Measurements from ENCODE around the gene TAC3. TPM values are rescaled to one million over a fixed set of nuclear protein-coding genes. Genes with fewer than 3 reads are reported as not detected.
A peak's percentile ranks its signal among the peaks of the same experiment; 100 is the strongest.

TAC3 gene
- polyA plus RNA-seq, 4 donors, result 3.4 to 8.9 (median 5.6) TPM

GRCh38 chr12:57051011-57051410 is 34.7 kb upstream of the TAC3 start:
- DNase-seq (peak; percentile 63 to 79), FAIRE-seq (no peak)
- Histone ChIP-seq H3K27me3 (ENCODE audit: control insufficient read depth in 3 of 3, insufficient read depth in 3 of 3, low read length in 3 of 3) (no peaks in the 10 kb centered on the region), H3K4me1 (ENCODE audit: control insufficient read depth in 3 of 3, insufficient read depth in 2 of 3, low read depth in 1 of 3, low read length in 2 of 3) (peaks cover 0 to 40% (median 8%) of the 10 kb centered on the region in 3 donors), H3K4me3 (ENCODE audit: low read depth in 1 of 3, low read length in 3 of 3) (peak overlapping the region in 2 of 3 donors; percentile 66 to 69), H3K27ac (ENCODE audit: low read depth in 1 of 3, low read length in 2 of 3) (peak overlapping the region; percentile 48 to 88 (median 80)), H3K36me3 (ENCODE audit: control insufficient read depth in 3 of 3, insufficient read depth in 2 of 3, low read depth in 1 of 3, low read length in 3 of 3) (peaks cover 0 to 26% (median 0%) of the 10 kb centered on the region in 3 donors), H3K9me3 (ENCODE audit: control insufficient read depth in 2 of 2, insufficient read depth in 1 of 2, low read depth in 1 of 2, low read length in 1 of 2) (no peaks in the 10 kb centered on the region)
- 26 to 68% (median 53%) methylated on average over 1 of the region's 1 CpG for WGBS, 3 donors

- WGBS, 3 donors, result 16 to 44% (median 38%) methylated on average over 2 of the region's 2 CpGs
- H3K36me3 ChIP-seq (ENCODE audit: control insufficient read depth in 3 of 3, insufficient read depth in 2 of 3, low read depth in 1 of 3, low read length in 3 of 3), result peaks cover 0 to 30% (median 0%) of the 10 kb centered on the region in 3 donors
- peak; percentile 88 to 94 for DNase-seq
- H3K4me1 ChIP-seq (ENCODE audit: control insufficient read depth in 3 of 3, insufficient read depth in 2 of 3, low read depth in 1 of 3, low read length in 2 of 3), result peaks cover 3 to 44% (median 8%) of the 10 kb centered on the region in 3 donors
- peak within 1 kb of the TSS; percentile 3 to 69 (median 66) for H3K4me3 ChIP-seq (ENCODE audit: low read depth in 1 of 3, low read length in 3 of 3)
- H3K9me3 ChIP-seq (ENCODE audit: control insufficient read depth in 2 of 2, insufficient read depth in 1 of 2, low read depth in 1 of 2, low read length in 1 of 2), result no peaks in the 10 kb centered on the region
- FAIRE-seq, result no peak
- H3K27ac ChIP-seq (ENCODE audit: low read depth in 1 of 3, low read length in 2 of 3), result peak within 1 kb of the TSS; percentile 78 to 88 (median 80)
- no peaks in the 10 kb centered on the region for H3K27me3 ChIP-seq (ENCODE audit: control insufficient read depth in 3 of 3, insufficient read depth in 3 of 3, low read length in 3 of 3)
Measured at GRCh38 chr12:57049890-57050289, 33.6 kb upstream of the TAC3 start, which contains the start of gene MYO1A. MYO1A (minus strand) TSS chr12:57050129; CDS start chr12:57048323, 1,806 bp downstream.

- H3K4me1 ChIP-seq (ENCODE audit: control insufficient read depth in 3 of 3, insufficient read depth in 2 of 3, low read depth in 1 of 3, low read length in 2 of 3), result peaks cover 3 to 44% (median 8%) of the 10 kb centered on the region in 3 donors
- no peak for FAIRE-seq
- 12 to 64% (median 40%) methylated on average over 4 of the region's 4 CpGs for WGBS, 3 donors
- DNase-seq, result peak; percentile 82 to 91
- H3K27me3 ChIP-seq (ENCODE audit: control insufficient read depth in 3 of 3, insufficient read depth in 3 of 3, low read length in 3 of 3), result no peaks in the 10 kb centered on the region
- peaks cover 0 to 38% (median 0%) of the 10 kb centered on the region in 3 donors for H3K36me3 ChIP-seq (ENCODE audit: control insufficient read depth in 3 of 3, insufficient read depth in 2 of 3, low read depth in 1 of 3, low read length in 3 of 3)
- peak overlapping the region; percentile 3 to 69 (median 66) for H3K4me3 ChIP-seq (ENCODE audit: low read depth in 1 of 3, low read length in 3 of 3)
- H3K27ac ChIP-seq (ENCODE audit: low read depth in 1 of 3, low read length in 2 of 3), result peak overlapping the region; percentile 78 to 88 (median 80)
- H3K9me3 ChIP-seq (ENCODE audit: control insufficient read depth in 2 of 2, insufficient read depth in 1 of 2, low read depth in 1 of 2, low read length in 1 of 2), result no peaks in the 10 kb centered on the region
Measured at GRCh38 chr12:57049119-57049446, 32.8 kb upstream of the TAC3 start.

GRCh38 chr12:57048423-57049118 is 32.2 kb upstream of the TAC3 start:
- Histone ChIP-seq H3K27ac (ENCODE audit: low read depth in 1 of 3, low read length in 2 of 3) (peak overlapping the region; percentile 78 to 88 (median 80)), H3K36me3 (ENCODE audit: control insufficient read depth in 3 of 3, insufficient read depth in 2 of 3, low read depth in 1 of 3, low read length in 3 of 3) (peaks cover 0 to 44% (median 3%) of the 10 kb centered on the region in 3 donors), H3K9me3 (ENCODE audit: control insufficient read depth in 2 of 2, insufficient read depth in 1 of 2, low read depth in 1 of 2, low read length in 1 of 2) (no peaks in the 10 kb centered on the region), H3K27me3 (ENCODE audit: control insufficient read depth in 3 of 3, insufficient read depth in 3 of 3, low read length in 3 of 3) (no peaks in the 10 kb centered on the region), H3K4me3 (ENCODE audit: low read depth in 1 of 3, low read length in 3 of 3) (peak overlapping the region in 2 of 3 donors; percentile 66 to 69), H3K4me1 (ENCODE audit: control insufficient read depth in 3 of 3, insufficient read depth in 2 of 3, low read depth in 1 of 3, low read length in 2 of 3) (peaks cover 3 to 44% (median 8%) of the 10 kb centered on the region in 3 donors)
- 0 to 69% (median 29%) methylated on average over 1 of the region's 1 CpG for WGBS, 3 donors
- no peak for FAIRE-seq
- no peak for DNase-seq

GRCh38 chr12:57047981-57048380 is 31.7 kb upstream of the TAC3 start:
- H3K9me3 ChIP-seq (ENCODE audit: control insufficient read depth in 2 of 2, insufficient read depth in 1 of 2, low read depth in 1 of 2, low read length in 1 of 2), result no peaks in the 10 kb centered on the region
- H3K27ac ChIP-seq (ENCODE audit: low read depth in 1 of 3, low read length in 2 of 3), result peak overlapping the region in 1 of 3 donors; percentile 88
- peaks cover 3 to 44% (median 8%) of the 10 kb centered on the region in 3 donors for H3K4me1 ChIP-seq (ENCODE audit: control insufficient read depth in 3 of 3, insufficient read depth in 2 of 3, low read depth in 1 of 3, low read length in 2 of 3)
- peaks cover 0 to 49% (median 8%) of the 10 kb centered on the region in 3 donors for H3K36me3 ChIP-seq (ENCODE audit: control insufficient read depth in 3 of 3, insufficient read depth in 2 of 3, low read depth in 1 of 3, low read length in 3 of 3)
- FAIRE-seq (no peak), DNase-seq (no peak)
- peak overlapping the region in 2 of 3 donors; percentile 66 to 69 for H3K4me3 ChIP-seq (ENCODE audit: low read depth in 1 of 3, low read length in 3 of 3)
- H3K27me3 ChIP-seq (ENCODE audit: control insufficient read depth in 3 of 3, insufficient read depth in 3 of 3, low read length in 3 of 3), result no peaks in the 10 kb centered on the region
- 69 to 85% (median 75%) methylated on average over 1 of the region's 1 CpG for WGBS, 3 donors

- Histone ChIP-seq H3K9me3 (ENCODE audit: control insufficient read depth in 2 of 2, insufficient read depth in 1 of 2, low read depth in 1 of 2, low read length in 1 of 2) (no peaks in the 10 kb centered on the region), H3K4me1 (ENCODE audit: control insufficient read depth in 3 of 3, insufficient read depth in 2 of 3, low read depth in 1 of 3, low read length in 2 of 3) (peaks cover 3 to 44% (median 8%) of the 10 kb centered on the region in 3 donors), H3K27ac (ENCODE audit: low read depth in 1 of 3, low read length in 2 of 3) (no peak overlapping the region), H3K27me3 (ENCODE audit: control insufficient read depth in 3 of 3, insufficient read depth in 3 of 3, low read length in 3 of 3) (no peaks in the 10 kb centered on the region), H3K4me3 (ENCODE audit: low read depth in 1 of 3, low read length in 3 of 3) (peak overlapping the region in 2 of 3 donors; percentile 66 to 69), H3K36me3 (ENCODE audit: control insufficient read depth in 3 of 3, insufficient read depth in 2 of 3, low read depth in 1 of 3, low read length in 3 of 3) (peaks cover 0 to 55% (median 8%) of the 10 kb centered on the region in 3 donors)
- FAIRE-seq (no peak), DNase-seq (no peak)
- 50 to 58% (median 57%) methylated on average over 10 of the region's 10 CpGs for WGBS, 3 donors
Measured at GRCh38 chr12:57046947-57047890, 30.9 kb upstream of the TAC3 start.

- Histone ChIP-seq H3K4me3 (ENCODE audit: low read depth in 1 of 3, low read length in 3 of 3) (peak overlapping the region in 1 of 3 donors; percentile 66), H3K4me1 (ENCODE audit: control insufficient read depth in 3 of 3, insufficient read depth in 2 of 3, low read depth in 1 of 3, low read length in 2 of 3) (peaks cover 3 to 38% (median 7%) of the 10 kb centered on the region in 3 donors), H3K36me3 (ENCODE audit: control insufficient read depth in 3 of 3, insufficient read depth in 2 of 3, low read depth in 1 of 3, low read length in 3 of 3) (peaks cover 0 to 57% (median 8%) of the 10 kb centered on the region in 3 donors), H3K9me3 (ENCODE audit: control insufficient read depth in 2 of 2, insufficient read depth in 1 of 2, low read depth in 1 of 2, low read length in 1 of 2) (no peaks in the 10 kb centered on the region), H3K27me3 (ENCODE audit: control insufficient read depth in 3 of 3, insufficient read depth in 3 of 3, low read length in 3 of 3) (no peaks in the 10 kb centered on the region), H3K27ac (ENCODE audit: low read depth in 1 of 3, low read length in 2 of 3) (no peak overlapping the region)
- 67 to 73% (median 72%) methylated on average over 6 of the region's 6 CpGs for WGBS, 3 donors
- DNase-seq (no peak), FAIRE-seq (no peak)
Measured at GRCh38 chr12:57046086-57046791, 29.9 kb upstream of the TAC3 start.
